ENCODE measurements around the gene NAV2. TPM values are rescaled to one million over a fixed set of nuclear protein-coding genes. Genes with fewer than 3 reads are reported as not detected.
A peak's percentile ranks its signal among the peaks of the same experiment; 100 is the strongest.

The NAV2 gene
- total RNA-seq, 1 donor from 2014 or later = 31.4 TPM

- Mint-ChIP-seq H3K4me1 (ENCODE audit: unreplicated experiment) (peaks cover 63% of the 10 kb centered on the region), H3K9me3 (ENCODE audit: unreplicated experiment) (no peaks in the 10 kb centered on the region), H3K27me3 (ENCODE audit: unreplicated experiment) (no peaks in the 10 kb centered on the region), H3K4me3 (ENCODE audit: unreplicated experiment) (no peak overlapping the region), H3K36me3 (ENCODE audit: unreplicated experiment) (peaks cover 57% of the 10 kb centered on the region), H3K27ac (ENCODE audit: unreplicated experiment) (peak overlapping the region; percentile 56)
- no peak for DNase-seq (ENCODE audit: extremely low spot score, unreplicated experiment)
- TF ChIP-seq, protein P1, sequence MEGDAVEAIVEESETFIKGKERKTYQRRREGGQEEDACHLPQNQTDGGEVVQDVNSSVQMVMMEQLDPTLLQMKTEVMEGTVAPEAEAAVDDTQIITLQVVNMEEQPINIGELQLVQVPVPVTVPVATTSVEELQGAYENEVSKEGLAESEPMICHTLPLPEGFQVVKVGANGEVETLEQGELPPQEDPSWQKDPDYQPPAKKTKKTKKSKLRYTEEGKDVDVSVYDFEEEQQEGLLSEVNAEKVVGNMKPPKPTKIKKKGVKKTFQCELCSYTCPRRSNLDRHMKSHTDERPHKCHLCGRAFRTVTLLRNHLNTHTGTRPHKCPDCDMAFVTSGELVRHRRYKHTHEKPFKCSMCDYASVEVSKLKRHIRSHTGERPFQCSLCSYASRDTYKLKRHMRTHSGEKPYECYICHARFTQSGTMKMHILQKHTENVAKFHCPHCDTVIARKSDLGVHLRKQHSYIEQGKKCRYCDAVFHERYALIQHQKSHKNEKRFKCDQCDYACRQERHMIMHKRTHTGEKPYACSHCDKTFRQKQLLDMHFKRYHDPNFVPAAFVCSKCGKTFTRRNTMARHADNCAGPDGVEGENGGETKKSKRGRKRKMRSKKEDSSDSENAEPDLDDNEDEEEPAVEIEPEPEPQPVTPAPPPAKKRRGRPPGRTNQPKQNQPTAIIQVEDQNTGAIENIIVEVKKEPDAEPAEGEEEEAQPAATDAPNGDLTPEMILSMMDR (IDR thresholded peaks at IDR 0.05) = no peak
Observed at GRCh38 chr11:20051469-20052399, 339.1 kb downstream of the NAV2 start.

GRCh38 chr11:20053572-20053971, 340.9 kb downstream of the NAV2 start:
- TF ChIP-seq, protein P1 (IDR thresholded peaks at IDR 0.05) = no peak
- H3K9me3 Mint-ChIP-seq (ENCODE audit: unreplicated experiment) = no peaks in the 10 kb centered on the region
- DNase-seq (ENCODE audit: extremely low spot score, unreplicated experiment) = no peak
- peaks cover 55% of the 10 kb centered on the region for H3K4me1 Mint-ChIP-seq (ENCODE audit: unreplicated experiment)
- no peak overlapping the region for H3K27ac Mint-ChIP-seq (ENCODE audit: unreplicated experiment)
- peaks cover 58% of the 10 kb centered on the region for H3K36me3 Mint-ChIP-seq (ENCODE audit: unreplicated experiment)
- H3K4me3 Mint-ChIP-seq (ENCODE audit: unreplicated experiment) = no peak overlapping the region
- H3K27me3 Mint-ChIP-seq (ENCODE audit: unreplicated experiment) = no peaks in the 10 kb centered on the region

DNA sequence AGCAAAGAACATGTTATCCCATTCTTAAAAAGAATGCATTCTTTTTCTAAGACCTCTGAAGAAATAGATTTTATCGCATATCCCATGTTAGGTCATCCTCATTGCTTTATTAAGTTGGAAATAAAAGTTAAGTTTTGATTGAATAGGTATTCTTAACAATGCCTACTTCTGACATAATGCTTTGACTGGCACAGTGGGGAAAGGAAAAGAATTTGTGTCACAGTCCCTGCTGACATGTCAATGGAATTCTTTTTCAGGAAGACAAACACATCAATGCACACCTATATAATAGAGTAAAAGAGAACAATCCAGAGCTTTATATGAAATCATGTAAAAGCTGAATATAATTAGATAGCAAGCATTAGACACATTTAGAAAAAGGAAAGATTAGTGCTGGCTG, 341.9 kb downstream of the NAV2 start:
- TF ChIP-seq, protein P1 (IDR thresholded peaks at IDR 0.05) = no peak
- H3K27me3 Mint-ChIP-seq (ENCODE audit: unreplicated experiment) = no peaks in the 10 kb centered on the region
- no peak overlapping the region for H3K27ac Mint-ChIP-seq (ENCODE audit: unreplicated experiment)
- H3K4me1 Mint-ChIP-seq (ENCODE audit: unreplicated experiment) = peaks cover 45% of the 10 kb centered on the region
- no peaks in the 10 kb centered on the region for H3K9me3 Mint-ChIP-seq (ENCODE audit: unreplicated experiment)
- H3K36me3 Mint-ChIP-seq (ENCODE audit: unreplicated experiment) = peaks cover 50% of the 10 kb centered on the region
- no peak overlapping the region for H3K4me3 Mint-ChIP-seq (ENCODE audit: unreplicated experiment)
- no peak for DNase-seq (ENCODE audit: extremely low spot score, unreplicated experiment)

- Mint-ChIP-seq H3K36me3 (ENCODE audit: unreplicated experiment) (peaks cover 45% of the 10 kb centered on the region), H3K4me1 (ENCODE audit: unreplicated experiment) (peaks cover 38% of the 10 kb centered on the region), H3K27me3 (ENCODE audit: unreplicated experiment) (no peaks in the 10 kb centered on the region), H3K27ac (ENCODE audit: unreplicated experiment) (no peak overlapping the region), H3K9me3 (ENCODE audit: unreplicated experiment) (no peaks in the 10 kb centered on the region), H3K4me3 (ENCODE audit: unreplicated experiment) (no peak overlapping the region)
- TF ChIP-seq, protein P1 (IDR thresholded peaks at IDR 0.05) = no peak
- DNase-seq (ENCODE audit: extremely low spot score, unreplicated experiment) = no peak
Observed at GRCh38 chr11:20055312-20055711, 342.7 kb downstream of the NAV2 start.

DNA sequence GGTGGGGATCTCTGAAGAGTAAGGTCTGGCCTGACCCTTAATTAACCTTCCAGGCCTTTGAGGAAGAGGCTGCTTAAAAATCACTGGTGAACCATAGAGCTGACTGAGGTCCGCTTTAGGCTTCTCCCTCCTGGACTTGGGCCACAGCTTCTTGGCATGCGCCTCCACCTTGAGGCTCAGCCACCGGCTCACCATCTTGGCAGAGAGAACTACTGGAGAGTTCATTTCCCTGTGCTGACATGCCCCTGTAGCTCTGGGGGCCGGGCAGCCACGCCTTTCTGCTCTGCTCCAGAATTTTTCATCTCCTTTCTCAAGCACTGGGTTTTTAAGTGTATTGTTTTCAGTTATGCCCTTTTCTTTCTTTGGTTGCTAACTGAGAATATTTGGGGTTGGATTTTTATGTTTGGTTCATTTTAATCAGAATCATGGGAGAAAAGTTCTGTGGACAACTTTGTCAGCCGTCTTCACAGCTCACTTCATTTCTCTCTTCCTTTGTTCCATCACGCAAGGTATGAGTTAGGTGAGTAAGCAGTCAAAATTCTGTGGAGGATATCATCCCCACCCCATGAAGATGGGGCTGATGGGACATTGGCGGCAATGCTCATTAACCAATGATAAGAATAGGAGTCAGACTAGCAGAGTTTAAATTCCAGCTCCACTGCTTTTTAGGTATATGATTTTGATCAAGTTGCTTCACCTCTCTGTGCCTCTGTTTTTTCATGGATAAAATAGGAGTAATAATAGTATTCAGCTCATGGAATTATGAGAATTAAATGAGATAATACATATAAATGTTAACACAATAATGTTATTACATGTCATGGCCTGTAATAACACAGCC, 343.7 kb downstream of the NAV2 start:
- TF ChIP-seq, protein P1 (IDR thresholded peaks at IDR 0.05) = no peak

More for the DNA sequence above, 343.7 kb downstream of the NAV2 start:
- peak overlapping the region; percentile 68 for H3K27ac Mint-ChIP-seq (ENCODE audit: unreplicated experiment)
- H3K4me3 Mint-ChIP-seq (ENCODE audit: unreplicated experiment) = no peak overlapping the region
- peaks cover 28% of the 10 kb centered on the region for H3K4me1 Mint-ChIP-seq (ENCODE audit: unreplicated experiment)
- no peaks in the 10 kb centered on the region for H3K27me3 Mint-ChIP-seq (ENCODE audit: unreplicated experiment)
- H3K36me3 Mint-ChIP-seq (ENCODE audit: unreplicated experiment) = peaks cover 43% of the 10 kb centered on the region
- H3K9me3 Mint-ChIP-seq (ENCODE audit: unreplicated experiment) = no peaks in the 10 kb centered on the region
- DNase-seq (ENCODE audit: extremely low spot score, unreplicated experiment) = no peak

Data from osteocyte (in vitro differentiated cells).